ENCODE measurements around the gene ATAD3C.
A peak's percentile ranks its signal among the peaks of the same experiment; 100 is the strongest.
"Not testable (repeated sequence)": the region's sequence is repeated elsewhere in the genome, so short reads cannot be mapped to it uniquely, and the experiment has no call there.

Gene ATAD3C

GRCh38 chr1:1419363-1419812, 30.1 kb upstream of the ATAD3C start:
- DNase-seq = no peak

GRCh38 chr1:1419813-1420653, 29.5 kb upstream of the ATAD3C start:
- DNase-seq = no peak

- no peak for DNase-seq
Measured at GRCh38 chr1:1420654-1421141, 28.8 kb upstream of the ATAD3C start.

- DNase-seq = peak; percentile 88
Measured at GRCh38 chr1:1421147-1421906, 28.2 kb upstream of the ATAD3C start, which contains the start of gene ANKRD65. Gene ANKRD65 (minus strand): TSS chr1:1421276. CDS start chr1:1421005, 271 bp downstream.

GRCh38 chr1:1421907-1422464, 27.5 kb upstream of the ATAD3C start:
- DNase-seq = no peak

GRCh38 chr1:1422465-1423244, 26.8 kb upstream of the ATAD3C start:
- DNase-seq = no peak

- no peak for DNase-seq
Measured at GRCh38 chr1:1423245-1423597, 26.3 kb upstream of the ATAD3C start.

GRCh38 chr1:1424707-1425106, 24.8 kb upstream of the ATAD3C start:
- no peak for DNase-seq

GRCh38 chr1:1425426-1425752, 24.1 kb upstream of the ATAD3C start:
- no peak for DNase-seq

GRCh38 chr1:1425753-1426495, 23.6 kb upstream of the ATAD3C start:
- no peak for DNase-seq

GRCh38 chr1:1426496-1427105, 22.9 kb upstream of the ATAD3C start:
- no peak for DNase-seq

- DNase-seq = no peak
Measured at GRCh38 chr1:1427106-1427819, 22.2 kb upstream of the ATAD3C start.

- no peak for DNase-seq
Measured at GRCh38 chr1:1427820-1428148, 21.7 kb upstream of the ATAD3C start.

GRCh38 chr1:1428174-1428573, 21.3 kb upstream of the ATAD3C start:
- no peak for DNase-seq

GRCh38 chr1:1428967-1429366, 20.5 kb upstream of the ATAD3C start:
- not testable (repeated sequence) for DNase-seq

GRCh38 chr1:1429671-1430073, 19.8 kb upstream of the ATAD3C start:
- DNase-seq = no peak

- no peak for DNase-seq
Measured at GRCh38 chr1:1430114-1430982, 19.1 kb upstream of the ATAD3C start.

GRCh38 chr1:1430992-1431844, 18.3 kb upstream of the ATAD3C start:
- no peak for DNase-seq

- DNase-seq = no peak
Measured at GRCh38 chr1:1431845-1432273, 17.6 kb upstream of the ATAD3C start.
